ENCODE measurements around the gene NOL3.

The NOL3 gene

DNA sequence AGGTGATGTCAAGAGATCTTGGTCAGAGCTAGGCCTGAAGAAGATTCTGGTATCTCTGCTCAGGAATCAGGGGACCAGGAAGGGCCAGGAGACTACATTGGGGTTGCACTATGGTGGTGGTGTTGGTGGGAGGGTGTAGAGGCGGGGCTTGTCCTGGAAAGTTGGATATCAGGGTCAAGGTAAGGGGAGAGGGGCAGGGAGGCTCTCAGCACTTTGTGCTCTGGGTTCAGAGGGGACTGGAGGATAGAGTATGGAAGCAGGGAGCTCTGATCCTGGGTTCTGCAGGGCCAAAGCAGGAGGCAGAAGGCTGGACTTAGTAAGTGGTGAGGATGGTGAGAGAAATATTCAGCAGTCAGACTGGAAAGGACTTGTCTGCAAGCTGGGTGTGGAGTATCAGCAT lies 3.0 kb downstream of the NOL3 start:
- DNase-seq, result no peak

DNA sequence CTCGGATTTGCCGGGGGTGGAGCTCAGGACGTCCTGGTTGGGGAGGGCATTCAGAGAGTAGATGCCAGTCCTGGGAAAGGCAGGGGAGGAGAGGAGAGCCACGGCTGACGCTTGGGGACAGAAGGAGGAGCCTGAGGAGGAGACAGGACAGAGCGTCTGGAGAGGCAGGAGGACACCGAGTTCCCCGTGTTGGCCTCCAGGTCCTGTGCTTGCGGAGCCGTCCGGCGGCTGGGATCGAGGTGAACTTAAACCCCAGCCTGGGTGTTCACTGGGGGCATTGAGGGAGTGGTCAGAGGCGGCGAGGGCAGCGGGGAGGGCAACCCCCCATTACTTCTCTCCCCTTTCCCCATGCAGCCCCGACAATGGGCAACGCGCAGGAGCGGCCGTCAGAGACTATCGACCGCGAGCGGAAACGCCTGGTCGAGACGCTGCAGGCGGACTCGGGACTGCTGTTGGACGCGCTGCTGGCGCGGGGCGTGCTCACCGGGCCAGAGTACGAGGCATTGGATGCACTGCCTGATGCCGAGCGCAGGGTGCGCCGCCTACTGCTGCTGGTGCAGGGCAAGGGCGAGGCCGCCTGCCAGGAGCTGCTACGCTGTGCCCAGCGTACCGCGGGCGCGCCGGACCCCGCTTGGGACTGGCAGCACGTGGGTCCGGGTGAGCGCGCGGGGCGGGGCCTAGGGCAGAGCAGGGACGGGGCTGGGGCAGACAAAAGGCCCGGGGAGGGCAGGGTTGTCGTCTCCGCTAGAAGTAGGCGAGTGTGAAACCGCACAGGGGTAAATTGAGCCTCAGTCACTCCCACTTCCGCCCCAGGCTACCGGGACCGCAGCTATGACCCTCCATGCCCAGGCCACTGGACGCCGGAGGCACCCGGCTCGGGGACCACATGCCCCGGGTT lies 3.7 kb downstream of the NOL3 start:
- DNase-seq, result peak; percentile 50 to 86

DNA sequence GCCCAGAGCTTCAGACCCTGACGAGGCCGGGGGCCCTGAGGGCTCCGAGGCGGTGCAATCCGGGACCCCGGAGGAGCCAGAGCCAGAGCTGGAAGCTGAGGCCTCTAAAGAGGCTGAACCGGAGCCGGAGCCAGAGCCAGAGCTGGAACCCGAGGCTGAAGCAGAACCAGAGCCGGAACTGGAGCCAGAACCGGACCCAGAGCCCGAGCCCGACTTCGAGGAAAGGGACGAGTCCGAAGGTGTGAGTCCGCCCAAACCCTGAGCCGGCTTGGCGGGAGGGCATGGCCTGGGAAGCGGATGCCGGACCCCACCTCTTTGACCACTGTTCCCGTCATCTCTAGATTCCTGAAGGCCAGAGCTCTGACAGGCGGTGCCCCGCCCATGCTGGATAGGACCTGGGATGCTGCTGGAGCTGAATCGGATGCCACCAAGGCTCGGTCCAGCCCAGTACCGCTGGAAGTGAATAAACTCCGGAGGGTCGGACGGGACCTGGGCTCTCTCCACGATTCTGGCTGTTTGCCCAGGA lies 4.4 kb downstream of the NOL3 start:
- no peak for DNase-seq

DNA sequence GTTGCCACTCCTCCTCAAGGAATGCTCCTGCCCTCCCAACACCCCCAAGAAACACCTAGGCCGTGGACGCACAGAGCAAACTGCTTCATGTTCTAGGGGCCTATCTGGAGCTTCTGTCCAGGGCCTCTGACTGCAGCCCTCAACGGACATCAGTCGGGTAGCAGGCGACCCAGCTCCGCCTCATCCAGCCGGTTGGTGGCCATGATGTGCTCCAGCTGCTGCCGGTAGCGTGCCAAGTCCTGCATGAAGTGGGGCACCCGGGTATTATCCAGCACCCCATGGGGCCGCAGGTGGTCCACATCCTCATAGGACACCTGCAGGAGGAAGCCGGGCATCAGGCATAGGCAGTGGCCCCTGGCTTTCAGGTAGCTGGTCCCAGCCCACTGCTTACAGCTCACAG lies 6.3 kb downstream of the NOL3 start:
- DNase-seq, result no peak

DNA sequence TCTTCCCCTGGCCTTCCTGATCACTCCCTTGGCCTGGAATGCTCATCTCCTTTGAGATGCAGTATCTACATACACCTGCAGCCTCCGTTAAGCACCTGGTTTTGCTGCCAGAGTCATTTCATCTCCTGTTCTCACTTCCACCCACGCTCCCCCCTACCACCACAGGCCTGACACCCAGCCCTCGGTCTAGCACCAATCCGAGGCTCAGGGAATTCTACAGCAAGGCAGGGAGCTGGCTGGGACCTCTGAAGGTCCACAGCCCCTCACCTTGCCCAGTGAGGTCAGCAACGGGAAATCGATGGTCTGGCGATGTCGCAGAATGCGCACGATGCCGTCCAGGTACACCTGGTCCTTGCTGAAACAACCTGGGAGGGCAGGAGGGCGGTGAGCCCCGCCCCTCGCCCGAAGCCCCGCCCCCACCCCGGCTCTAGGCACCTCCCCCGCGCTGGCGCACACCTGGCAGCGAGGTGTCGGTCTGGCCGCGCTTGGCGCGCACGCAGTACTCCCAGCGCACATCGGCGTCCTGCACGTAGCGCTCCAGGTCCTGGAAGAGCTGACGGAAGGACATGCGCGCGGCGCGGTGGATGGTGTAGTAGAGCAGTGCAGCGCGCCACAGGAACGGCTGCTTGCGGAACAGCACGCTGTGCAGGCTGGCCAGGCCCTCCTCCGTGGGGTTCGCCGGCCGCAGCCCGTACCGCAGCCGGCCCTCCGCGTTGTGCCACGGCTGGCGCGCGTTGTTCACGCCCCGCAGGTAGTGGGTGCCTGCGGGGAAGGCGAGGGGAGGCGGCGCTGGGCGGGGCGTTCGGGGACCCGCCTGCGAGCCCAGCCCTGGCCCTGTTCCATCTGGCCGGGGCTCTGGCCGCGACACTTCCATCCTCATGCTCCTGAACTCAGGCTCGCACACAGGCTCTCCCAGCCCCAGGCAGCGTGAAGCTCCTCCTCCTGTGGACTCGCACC lies 7.7 kb downstream of the NOL3 start:
- DNase-seq, result peak; percentile 80 to 92

DNA sequence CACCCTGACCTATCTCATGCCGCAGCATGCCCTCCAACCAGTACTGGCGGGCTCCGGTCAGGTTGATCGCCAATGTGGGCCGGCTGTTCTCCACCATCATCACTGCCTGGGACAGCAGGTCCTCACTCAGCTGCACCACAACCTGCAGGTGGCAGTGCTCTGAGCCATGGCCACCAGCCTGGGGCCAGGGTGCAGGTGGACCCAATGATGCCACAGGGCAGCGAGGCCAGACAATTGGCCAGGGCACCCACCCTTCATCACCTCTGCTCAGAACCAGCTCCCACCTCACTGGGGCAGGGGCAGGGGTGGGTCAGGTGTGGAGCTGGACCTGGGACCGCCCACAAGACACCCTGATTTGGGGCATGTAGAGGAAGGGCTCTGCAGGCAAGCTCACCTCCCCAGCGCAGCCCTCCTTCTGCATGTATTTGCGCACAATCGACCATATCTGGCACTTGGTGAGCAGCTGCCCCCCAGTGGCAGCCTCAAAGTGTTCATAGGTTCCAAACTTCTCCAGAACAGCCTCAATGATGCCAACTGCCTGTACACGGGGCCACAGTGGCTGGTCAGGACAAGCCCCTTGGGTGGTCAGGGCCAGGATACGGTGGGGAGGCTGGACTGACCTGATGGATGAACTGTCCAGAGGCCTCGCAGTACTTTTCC lies 9.2 kb downstream of the NOL3 start:
- peak in 1 of 2 experiments; percentile 5 for DNase-seq

DNA sequence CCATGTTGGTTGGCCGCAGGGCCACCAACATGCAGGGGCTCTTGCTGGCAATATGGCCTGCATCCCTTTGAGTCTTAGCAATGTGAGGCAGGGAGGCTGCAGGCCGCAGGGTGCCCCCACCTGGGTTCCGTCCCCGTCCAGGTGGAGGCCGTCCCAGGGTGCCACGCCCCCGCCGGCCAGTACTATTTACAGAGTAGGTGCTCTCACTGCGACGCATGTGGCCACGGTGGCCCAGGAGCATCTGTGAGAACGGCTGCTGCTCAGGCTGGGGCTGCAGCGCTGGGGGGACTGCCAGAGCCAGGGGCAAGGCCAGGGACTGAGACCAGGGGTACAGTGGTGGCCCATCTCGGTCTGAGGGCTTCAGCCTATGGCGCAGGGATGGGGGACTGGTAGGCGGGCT lies 9.8 kb downstream of the NOL3 start:
- no peak for DNase-seq

DNA sequence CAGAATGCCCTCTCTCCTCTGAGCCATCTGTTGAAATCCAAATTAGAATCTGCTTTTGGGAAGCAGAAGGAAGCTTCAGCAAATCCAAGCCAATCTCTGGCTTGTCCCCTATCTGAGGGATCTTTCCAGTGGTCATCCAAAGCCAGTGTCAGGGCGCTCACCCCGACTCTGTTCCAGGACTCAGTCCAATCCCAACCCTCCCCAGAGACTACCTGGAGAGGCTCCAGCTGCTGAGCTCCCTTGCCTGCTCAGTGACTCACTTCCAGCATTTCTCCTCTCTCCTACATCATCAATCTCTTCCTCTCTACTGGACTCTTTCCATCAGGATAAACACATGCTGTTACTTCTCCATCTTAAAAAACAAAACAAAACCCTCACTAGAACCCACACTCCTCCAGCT lies 11.0 kb downstream of the NOL3 start:
- DNase-seq, result no peak

DNA sequence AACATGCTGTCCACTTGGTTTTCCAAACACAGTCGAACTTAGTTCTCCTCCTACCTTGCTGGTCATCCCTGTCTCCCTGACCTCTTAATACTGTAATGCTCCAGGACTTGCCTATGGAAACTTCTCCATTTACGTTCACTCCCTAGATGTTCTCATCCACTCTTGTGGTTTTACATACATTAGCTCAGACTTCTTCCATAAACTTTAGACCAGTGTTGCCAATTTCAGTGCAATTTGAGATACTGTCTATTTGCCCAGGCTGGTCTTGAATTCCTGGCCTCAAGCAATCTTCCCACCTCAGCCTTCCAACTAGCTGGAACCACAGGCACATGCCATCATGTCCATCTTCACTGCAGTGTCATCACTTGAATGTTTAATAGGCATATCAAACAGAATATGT lies 11.9 kb downstream of the NOL3 start:
- DNase-seq, result no peak

DNA sequence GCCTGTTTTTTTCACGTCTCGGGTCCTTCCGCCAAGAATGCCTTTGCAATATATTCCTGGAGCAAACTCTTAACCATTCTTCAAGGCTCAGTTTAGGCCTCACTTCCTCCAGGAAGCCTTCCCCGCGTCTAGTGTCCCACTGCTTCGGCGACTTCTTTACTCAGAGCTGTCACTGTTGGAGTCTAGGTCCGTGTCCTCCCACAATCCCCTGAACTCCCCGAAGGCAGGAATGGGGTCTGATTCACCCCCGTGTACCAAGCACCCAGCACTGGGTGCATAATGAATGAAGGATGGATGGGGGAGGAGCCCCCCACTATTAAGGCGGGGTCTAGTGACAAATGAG lies 12.9 kb downstream of the NOL3 start:
- no peak for DNase-seq

DNA sequence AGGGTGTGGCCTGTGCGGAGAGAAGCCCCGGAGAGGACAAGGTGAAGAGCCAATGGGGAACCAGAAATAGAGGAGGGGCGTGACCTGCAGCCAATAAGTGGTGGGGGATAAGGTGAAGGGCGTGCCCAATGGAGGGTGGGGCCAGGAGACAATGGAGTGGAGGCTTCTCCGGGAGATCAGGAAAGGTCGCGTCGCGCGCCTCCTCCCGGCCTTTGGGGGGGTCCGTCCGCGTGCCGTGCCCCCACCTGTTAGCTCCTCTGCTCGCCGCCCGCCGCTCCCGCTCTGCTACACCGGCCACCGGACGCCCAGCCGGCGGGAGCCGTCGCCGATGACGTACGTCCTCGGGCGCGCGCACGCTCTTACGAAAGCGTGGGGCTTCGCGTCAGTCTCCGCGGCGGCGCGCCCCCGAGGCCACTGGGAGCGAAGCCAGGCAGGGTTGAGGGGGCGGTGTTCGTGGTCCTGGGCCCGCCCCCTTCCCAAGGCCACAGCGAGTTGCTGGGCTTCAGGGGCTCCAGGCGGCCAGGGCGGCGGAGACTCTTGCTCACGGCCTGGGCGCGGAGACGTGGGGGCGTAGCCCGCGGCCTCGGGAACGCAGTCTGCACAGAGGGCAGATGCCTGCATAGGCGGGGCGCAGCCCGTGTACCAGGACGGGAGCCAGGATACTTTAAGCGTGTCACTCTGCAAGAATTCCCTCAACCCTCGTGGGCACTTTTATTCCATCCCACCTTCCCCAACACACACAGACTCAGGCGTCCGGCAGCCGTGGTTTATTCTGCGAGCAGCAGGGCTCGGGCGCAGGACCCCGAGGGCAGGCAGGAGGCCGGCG lies 13.5 kb downstream of the NOL3 start, which contains the start of gene MATCAP1:
Gene MATCAP1 (minus strand): TSS at position 337 of the 826 bp plus-strand sequence. CDS start 3,353 bp downstream, outside the sequence.
- DNase-seq, result peak; percentile 92 to 96

DNA sequence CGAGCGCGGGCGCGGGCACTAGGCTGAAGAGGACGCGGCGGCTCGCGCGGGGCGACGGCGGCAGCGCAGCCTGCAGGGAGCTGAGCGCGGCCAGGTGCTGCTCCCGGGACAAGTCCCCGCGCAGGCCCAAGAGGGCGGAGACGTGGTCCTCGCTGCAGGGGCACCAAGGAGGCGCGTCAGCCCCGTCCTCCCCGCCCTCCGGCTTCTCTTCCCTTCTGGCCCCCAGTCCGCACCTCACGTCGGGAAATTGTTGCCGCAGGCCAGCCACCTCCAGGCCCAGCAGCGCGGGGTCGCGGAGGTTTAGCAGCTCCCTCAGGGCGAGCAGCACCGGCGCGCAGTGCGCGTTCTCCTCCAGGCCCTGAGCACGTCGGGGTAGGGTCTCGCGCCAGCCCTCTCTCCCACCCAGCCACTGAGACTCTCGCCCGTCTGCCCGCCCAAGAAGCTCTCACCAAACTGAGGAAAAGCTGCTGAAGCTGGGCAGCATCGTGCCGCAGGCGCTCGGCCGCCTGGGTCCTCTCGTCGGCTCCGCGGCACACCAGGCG lies 14.2 kb downstream of the NOL3 start:
- peak; percentile 63 to 78 for DNase-seq

DNA sequence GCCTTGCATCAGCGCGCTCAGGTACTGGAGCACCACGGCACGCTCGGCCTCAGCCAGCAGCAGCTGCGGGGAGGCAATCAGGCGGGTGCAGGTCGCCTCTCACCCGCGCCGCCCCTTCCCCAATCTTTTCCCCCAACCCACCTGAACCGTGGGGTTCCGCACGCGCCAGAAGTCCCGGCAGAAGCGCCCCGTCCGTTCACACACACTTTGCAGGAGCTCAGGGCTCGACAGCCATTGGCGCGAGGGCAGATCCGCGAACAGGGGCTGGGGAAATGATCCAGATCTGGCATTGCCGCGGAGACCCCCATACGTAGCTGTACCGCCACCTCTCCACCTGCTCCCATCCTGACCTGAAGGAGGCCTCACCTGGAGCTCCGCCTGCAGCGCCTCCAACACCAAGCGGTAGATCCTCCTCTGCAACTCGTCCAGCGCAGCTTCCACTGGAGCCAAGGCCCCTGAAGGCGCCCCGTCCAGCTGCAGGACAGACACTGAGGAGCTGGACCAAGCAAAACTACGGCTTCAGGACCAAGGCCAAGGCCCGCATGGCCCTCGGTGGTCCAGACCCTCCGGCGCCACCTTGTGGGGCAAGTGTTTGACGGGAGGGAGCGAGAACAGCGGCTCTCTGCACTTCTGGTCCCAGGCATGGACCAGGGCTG lies 14.8 kb downstream of the NOL3 start:
- DNase-seq, result peak; percentile 55 to 86

DNA sequence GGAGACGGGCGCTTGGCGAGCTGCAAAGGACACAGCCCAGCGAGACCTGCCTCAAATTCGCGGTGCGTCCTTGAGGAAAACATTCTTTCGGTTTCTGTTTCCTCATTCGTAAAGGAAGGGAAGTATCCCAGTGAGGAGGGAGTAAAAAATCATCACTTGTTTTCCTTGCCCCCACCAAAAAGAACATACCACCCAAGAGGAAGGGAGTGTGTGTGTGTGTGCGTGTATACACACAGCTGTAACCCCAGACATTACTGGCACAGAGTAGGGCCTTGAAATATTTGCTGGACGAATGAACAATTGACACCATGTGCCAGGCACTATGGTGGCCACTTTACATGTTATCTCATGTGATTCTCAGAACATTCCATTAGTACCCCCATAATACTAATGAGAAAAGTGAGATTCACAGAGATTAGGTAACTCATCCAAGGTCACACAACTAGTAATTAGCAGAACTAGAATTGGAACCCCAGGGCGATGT lies 15.4 kb downstream of the NOL3 start:
- no peak for DNase-seq

DNA sequence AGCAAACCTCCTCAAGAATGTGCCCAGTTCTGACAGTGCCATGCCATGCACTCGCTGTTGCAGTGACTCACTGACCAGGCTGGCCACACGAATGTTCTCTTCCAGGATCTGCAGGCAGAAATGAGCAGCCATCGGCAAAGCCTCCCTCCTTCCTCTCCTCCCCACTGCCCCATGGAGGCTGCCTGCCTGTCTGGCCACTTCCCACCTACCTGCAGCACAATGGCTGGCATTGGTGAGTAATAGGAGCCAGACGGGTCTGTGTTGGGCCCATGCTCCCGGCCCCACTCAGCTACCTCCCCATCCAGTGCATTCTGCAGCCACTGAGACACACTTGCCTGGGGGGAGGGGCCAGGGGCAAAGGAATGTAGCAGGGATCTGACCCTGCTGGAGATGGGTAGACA lies 16.2 kb downstream of the NOL3 start:
- no peak for DNase-seq

DNA sequence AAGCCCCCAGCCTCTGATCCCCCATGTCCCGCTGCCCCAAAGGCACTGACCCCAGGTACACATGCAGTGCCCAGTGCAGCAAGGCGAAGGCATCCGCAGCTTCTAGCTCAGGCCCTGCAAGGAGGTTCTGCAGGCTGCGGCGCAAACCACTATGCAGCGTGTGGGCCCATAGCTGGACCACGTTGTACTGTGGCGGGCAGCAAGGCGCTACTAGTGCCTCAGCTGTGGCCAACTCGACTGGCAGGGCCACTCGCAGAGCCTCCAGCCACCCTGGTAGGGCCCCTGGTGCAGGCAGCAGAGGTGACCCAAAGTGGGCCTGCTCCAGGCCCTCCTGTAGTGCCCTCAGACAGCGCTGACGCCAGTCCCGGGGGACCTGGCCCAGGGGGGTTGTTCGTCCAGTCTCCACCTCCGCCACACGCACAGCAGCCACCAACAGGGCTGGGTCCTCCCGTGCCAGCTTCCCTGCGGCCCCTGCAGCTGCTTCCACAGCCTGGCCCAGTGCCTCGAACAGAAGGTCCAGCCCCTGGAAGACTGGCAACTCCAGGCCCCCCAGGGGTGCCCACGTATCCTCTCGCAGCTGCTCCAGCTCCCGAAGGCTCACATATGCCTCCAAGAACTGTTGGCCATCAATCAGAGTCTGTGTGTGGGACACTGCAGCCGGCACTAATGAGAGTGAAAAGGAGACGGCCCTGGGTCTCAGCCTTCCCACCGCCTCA lies 17.0 kb downstream of the NOL3 start:
- DNase-seq, result no peak

DNA sequence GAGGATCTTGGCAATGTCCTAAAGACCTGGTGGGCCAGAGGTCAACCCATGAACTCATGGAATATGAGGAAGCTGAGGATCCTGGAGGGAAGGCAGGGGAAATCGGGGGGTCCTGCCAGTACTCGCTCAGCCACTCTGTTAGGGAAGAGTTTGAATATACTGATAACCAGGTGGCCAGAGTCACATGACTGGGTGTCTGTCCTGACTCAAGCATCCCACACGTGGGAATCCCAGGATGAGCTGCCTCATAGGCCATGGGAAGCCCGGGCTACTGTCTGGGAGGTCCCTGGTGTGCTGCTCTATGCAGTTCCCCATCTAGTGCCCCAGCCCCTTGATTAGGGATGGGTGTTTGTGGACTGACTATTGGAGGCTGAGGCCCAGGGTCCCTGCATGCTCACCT lies 18.0 kb downstream of the NOL3 start:
- DNase-seq, result no peak

DNA sequence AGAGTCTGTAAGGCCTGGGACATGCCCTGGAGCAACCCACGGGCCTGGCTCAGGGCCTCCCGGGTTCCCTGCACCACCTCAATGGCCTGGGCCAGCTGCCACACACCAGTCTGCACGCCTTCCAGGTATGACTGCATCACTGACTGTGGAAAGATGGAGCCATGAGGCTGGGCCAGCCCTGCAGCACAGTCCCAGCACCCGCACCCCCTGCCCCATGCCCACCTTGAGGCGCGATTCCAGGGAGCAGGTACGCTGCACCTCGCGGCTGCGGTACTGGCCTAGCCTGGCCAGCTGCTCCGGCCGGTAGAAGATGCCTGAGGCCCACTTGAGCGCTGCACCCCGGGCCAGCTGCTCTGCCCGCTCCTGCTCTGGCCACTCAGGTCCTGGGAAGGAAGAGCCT lies 18.5 kb downstream of the NOL3 start:
- DNase-seq, result no peak

DNA sequence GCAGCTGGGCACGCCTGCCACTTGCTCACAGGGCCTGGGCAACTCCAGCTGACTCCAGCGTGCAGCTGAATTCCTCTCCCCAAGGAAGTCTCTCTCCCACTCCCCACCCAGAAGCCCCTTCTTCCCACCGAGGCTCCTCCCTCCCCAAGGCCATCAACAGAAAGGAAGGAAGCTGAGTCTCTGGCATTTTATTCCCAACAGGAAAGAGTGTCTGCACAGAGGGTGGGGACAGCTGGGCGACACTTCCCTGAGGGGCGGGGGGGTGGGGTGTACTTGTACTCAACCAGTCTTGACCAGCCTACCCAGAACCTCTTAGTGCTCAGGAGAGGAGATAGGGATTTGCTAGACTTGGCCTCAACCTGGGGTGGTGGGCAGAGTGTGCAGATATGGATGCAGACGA lies 19.7 kb downstream of the NOL3 start, which contains the start of gene EXOC3L1:
Gene EXOC3L1 (minus strand): TSS at position 96 of the 400 bp plus-strand sequence. CDS start 460 bp downstream, outside the sequence.
- no peak for DNase-seq
